ENCODE measurements around the gene DHX40.
"Not testable (repeated sequence)": the region's sequence is repeated elsewhere in the genome, so short reads cannot be mapped to it uniquely, and the experiment has no call there.

The DHX40 gene

GRCh38 chr17:59565171-59565958 lies at the start of gene DHX40:
Gene DHX40, plus strand, starts transcription at chr17:59565610. Its CDS starts 62 bp downstream, at chr17:59565672.
- peak; percentile 95 for DNase-seq
- Histone ChIP-seq H3K27ac (peak within 1 kb of the TSS; percentile 81), H3K36me3 (replicated peaks) (no peaks in the 10 kb centered on the region), H3K4me3 (ENCODE audit: low read depth, low read length) (peak within 1 kb of the TSS; percentile 99), H3K27me3 (replicated peaks) (no peaks in the 10 kb centered on the region)
- TF ChIP-seq CTCF (IDR thresholded peaks at IDR 0.05; ENCODE audit: low read depth, low read length, missing control alignments): no peak
- in situ Hi-C loops (cut with HindIII; ENCODE audit: low pct_ligation_motif_present, low sequenced_read_pairs): no loop called here

- in situ Hi-C loops (cut with HindIII; ENCODE audit: low pct_ligation_motif_present, low sequenced_read_pairs): no loop called here
- no peak for DNase-seq
- no peak overlapping the region for H3K4me3 ChIP-seq (ENCODE audit: low read depth, low read length)
- TF ChIP-seq CTCF (IDR thresholded peaks at IDR 0.05; ENCODE audit: low read depth, low read length, missing control alignments): no peak
- no peak overlapping the region for H3K27ac ChIP-seq
- no peaks in the 10 kb centered on the region for H3K36me3 ChIP-seq (replicated peaks)
- no peaks in the 10 kb centered on the region for H3K27me3 ChIP-seq (replicated peaks)
These were observed 49.0 kb upstream of the DHX40 start for GRCh38 chr17:59516451-59516850.

GRCh38 chr17:59519132-59519531 lies 46.3 kb upstream of the DHX40 start:
- in situ Hi-C loops (cut with HindIII; ENCODE audit: low pct_ligation_motif_present, low sequenced_read_pairs): no loop called here
- Histone ChIP-seq H3K27me3 (replicated peaks) (no peaks in the 10 kb centered on the region), H3K4me3 (ENCODE audit: low read depth, low read length) (no peak overlapping the region), H3K36me3 (replicated peaks) (no peaks in the 10 kb centered on the region), H3K27ac (no peak overlapping the region)
- DNase-seq: no peak
- TF ChIP-seq CTCF (IDR thresholded peaks at IDR 0.05; ENCODE audit: low read depth, low read length, missing control alignments): no peak

- DNase-seq: no peak
- no peak for TF ChIP-seq CTCF (IDR thresholded peaks at IDR 0.05; ENCODE audit: low read depth, low read length, missing control alignments)
- no peaks in the 10 kb centered on the region for H3K27me3 ChIP-seq (replicated peaks)
- no peaks in the 10 kb centered on the region for H3K36me3 ChIP-seq (replicated peaks)
- in situ Hi-C loops (cut with HindIII; ENCODE audit: low pct_ligation_motif_present, low sequenced_read_pairs): no loop called here
- no peak overlapping the region for H3K4me3 ChIP-seq (ENCODE audit: low read depth, low read length)
- H3K27ac ChIP-seq: no peak overlapping the region
These were observed 45.2 kb upstream of the DHX40 start for GRCh38 chr17:59520251-59520650.

- H3K27me3 ChIP-seq (replicated peaks): no peaks in the 10 kb centered on the region
- in situ Hi-C loops (cut with HindIII; ENCODE audit: low pct_ligation_motif_present, low sequenced_read_pairs): no loop called here
- TF ChIP-seq CTCF (IDR thresholded peaks at IDR 0.05; ENCODE audit: low read depth, low read length, missing control alignments): peak; percentile 88
- no peaks in the 10 kb centered on the region for H3K36me3 ChIP-seq (replicated peaks)
- no peak overlapping the region for H3K4me3 ChIP-seq (ENCODE audit: low read depth, low read length)
- H3K27ac ChIP-seq: no peak overlapping the region
- peak; percentile 40 for DNase-seq
These were observed 43.8 kb upstream of the DHX40 start for GRCh38 chr17:59521465-59522126.

GRCh38 chr17:59524930-59525329 lies 40.5 kb upstream of the DHX40 start:
- H3K27me3 ChIP-seq (replicated peaks); DNase-seq; in situ Hi-C loops (cut with HindIII; ENCODE audit: low pct_ligation_motif_present, low sequenced_read_pairs); H3K4me3 ChIP-seq (ENCODE audit: low read depth, low read length); H3K36me3 ChIP-seq (replicated peaks); H3K27ac ChIP-seq: not testable (repeated sequence)
